PC-3 (cell line): ENCODE measurements around the gene EYS. TPM values are rescaled to one million over a fixed set of nuclear protein-coding genes. Genes with fewer than 3 reads are reported as not detected.

ENCODE experiments used
- ATAC-seq: fragments of 200-7000 bp; cut with Tn5 transposase; 2 replicates; pipeline ENCODE4 v1.9.1; 2020; ENCODE audit warnings: mild to moderate bottlenecking, moderate library complexity
- BruUV-seq: library from RNA; stranded (reverse); fragments of 400-500 nt; replicated peaks from 2 replicates; lab custom pipeline; 2021; lab: Mats Ljungman, UMichigan
- CTCF ChIA-PET: fragments of 300-600 bp; sonication (Branson Sonifier 250); formaldehyde crosslinking; loops from one replicate; lab custom pipeline; 2022; ENCODE audit warnings: antibody characterized with exemption; lab: Charles Lee
- POLR2A ChIA-PET: fragments of 300-600 bp; sonication (Branson Sonifier 250); formaldehyde crosslinking; loops from one replicate; lab custom pipeline; 2022; ENCODE audit warnings: antibody characterized with exemption; ENCODE audit not compliant: unreplicated experiment; lab: Charles Lee
- DNase-seq: peaks from one replicate; pipeline ENCODE4 v3.0.0-alpha.2; 2015
- H2AFZ ChIP-seq: fragments of 300-600 bp; sonication (generic); 2 replicates; pipeline ENCODE4 v1.6.0; 2016; ENCODE audit warnings: antibody characterized with exemption, low read length
- H3F3A ChIP-seq: fragments of 300-600 bp; sonication (generic); one replicate; pipeline ENCODE4 v1.6.0; 2017; ENCODE audit warnings: antibody characterized with exemption, low read length, control low read depth, mild to moderate bottlenecking; ENCODE audit not compliant: unreplicated experiment
- H3K27ac ChIP-seq: fragments of 300-600 bp; sonication (generic); 2 replicates; pipeline ENCODE4 v1.5.1; 2016; ENCODE audit warnings: mild to moderate bottlenecking, low read length
- H3K27me3 ChIP-seq: fragments of 300-600 bp; sonication (generic); 2 replicates; pipeline ENCODE4 v1.6.1; 2016; ENCODE audit warnings: low read length, mixed read lengths
- H3K36me3 ChIP-seq: fragments of 300-600 bp; sonication (generic); 2 replicates; pipeline ENCODE4 v1.6.1; 2016; ENCODE audit warnings: low read depth, mixed run types, low read length, mixed read lengths
- H3K4me1 ChIP-seq: fragments of 300-600 bp; sonication (generic); 2 replicates; pipeline ENCODE4 v1.5.1; 2016; ENCODE audit warnings: low read length; ENCODE audit not compliant: insufficient read depth
- H3K4me2 ChIP-seq: fragments of 300-600 bp; sonication (generic); 2 replicates; pipeline ENCODE4 v1.6.0; 2016; ENCODE audit warnings: low read length
- H3K4me3 ChIP-seq: fragments of 300-600 bp; sonication (generic); 2 replicates; pipeline ENCODE4 v1.5.1; 2016; ENCODE audit warnings: mild to moderate bottlenecking, low read length, mixed read lengths
- H3K79me2 ChIP-seq: fragments of 300-600 bp; sonication (generic); 2 replicates; pipeline ENCODE4 v1.6.1; 2017; ENCODE audit warnings: low read length, mixed read lengths
- H3K9ac ChIP-seq: fragments of 300-600 bp; sonication (generic); 2 replicates; pipeline ENCODE4 v1.6.0; 2016; ENCODE audit warnings: mild to moderate bottlenecking, low read length
- H3K9me2 ChIP-seq: fragments of 300-600 bp; sonication (generic); replicated peaks from 2 replicates; pipeline ENCODE4 v1.6.1; 2016; ENCODE audit warnings: mixed run types, low read length, mixed read lengths
- H3K9me3 ChIP-seq: fragments of 300-600 bp; sonication (generic); 2 replicates; pipeline ENCODE4 v1.6.1; 2016; ENCODE audit warnings: low read length, mixed read lengths
- H4K20me1 ChIP-seq: fragments of 300-600 bp; sonication (generic); 2 replicates; pipeline ENCODE4 v1.6.1; 2016; ENCODE audit warnings: low read length, mixed read lengths
- CTCF ChIP-seq: fragments of 300-600 bp; sonication (generic); conservative IDR thresholded peaks from 2 replicates; pipeline ENCODE4 v1.5.1; 2017; ENCODE audit warnings: antibody characterized with exemption, low read depth, mild to moderate bottlenecking, low read length
- EZH2 ChIP-seq: fragments of 300-600 bp; sonication (generic); IDR thresholded peaks from one replicate; pipeline ENCODE4 v1.6.1; 2017; ENCODE audit warnings: antibody characterized with exemption, mild to moderate bottlenecking, low read length; ENCODE audit not compliant: unreplicated experiment
- EZH2phosphoT487 ChIP-seq: fragments of 300-600 bp; sonication (generic); IDR thresholded peaks from 2 replicates; pipeline ENCODE4 v1.6.1; 2018; ENCODE audit warnings: mild to moderate bottlenecking, antibody characterized with exemption, low read length, borderline replicate concordance
- intact Hi-C: fragments of 100-400 bp; cut with micrococcal nuclease; formaldehyde crosslinking; loops from 2 replicates; pipeline ENCODE4 v1.9.0; 2023
- total RNA-seq: library from RNA; depleted of rRNA; stranded (reverse); fragments of >200 nt; gene quantifications from 2 replicates; pipeline ENCODE4 v1.2.3, GENCODE V29; 2014

Gene EYS
- total RNA-seq, 1 experiment from 2014 or later: 0.07 TPM

GRCh38 chr6:65546894-65547293 is 160.1 kb downstream of the EYS start:
- H3K9me2 ChIP-seq: no peaks in the 10 kb centered on the region
- no peaks in the 10 kb centered on the region for H3K9me3 ChIP-seq
- CTCF ChIA-PET: no interaction called here
- POLR2A ChIA-PET: no interaction called here
- no peak overlapping the region for H3K4me2 ChIP-seq
- H3K79me2 ChIP-seq: no peaks in the 10 kb centered on the region
- no peak overlapping the region for H2AFZ ChIP-seq
- ATAC-seq: no peak
- no peaks in the 10 kb centered on the region for H3F3A ChIP-seq
- no peak for DNase-seq
- H4K20me1 ChIP-seq: no peaks in the 10 kb centered on the region
- no peaks in the 10 kb centered on the region for H3K27me3 ChIP-seq
- no peak overlapping the region for H3K4me3 ChIP-seq
- TF ChIP-seq CTCF (no peak), EZH2 (no peak), EZH2phosphoT487 (no peak)
- no peak overlapping the region for H3K27ac ChIP-seq
- no peaks in the 10 kb centered on the region for H3K36me3 ChIP-seq
- intact Hi-C loops: no loop called here
- BruUV-seq: no TSS peak
- H3K9ac ChIP-seq: no peak overlapping the region
- no peaks in the 10 kb centered on the region for H3K4me1 ChIP-seq

GRCh38 chr6:65545920-65546319 is 161.1 kb downstream of the EYS start:
- BruUV-seq: no TSS peak
- POLR2A ChIA-PET: no interaction called here
- no peak for DNase-seq

DNA sequence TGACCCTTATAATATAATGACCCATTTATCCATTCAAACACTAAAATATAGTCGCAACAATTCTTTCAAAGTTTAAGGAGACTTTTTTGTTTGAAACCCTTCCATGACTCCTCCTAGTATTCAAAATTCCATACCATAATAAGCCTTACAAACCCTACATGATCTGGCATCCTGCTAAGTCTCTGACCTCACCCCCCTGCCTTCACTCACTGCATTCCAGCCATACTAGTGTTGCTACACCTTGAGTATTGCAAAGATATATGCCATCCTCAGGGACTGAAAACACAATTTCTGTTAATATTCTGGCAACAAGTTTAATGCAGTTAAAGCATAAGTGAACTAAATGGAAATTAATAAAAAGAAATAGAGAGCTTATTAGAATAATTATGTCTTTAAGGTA is 168.4 kb downstream of the EYS start:
- ATAC-seq: no peak

More at GRCh38 chr6:65545920-65546319, 161.1 kb downstream of the EYS start:
- intact Hi-C loops: no loop called here
- H3K9me3 ChIP-seq: no peaks in the 10 kb centered on the region
- CTCF ChIA-PET: no interaction called here
- H4K20me1 ChIP-seq: no peaks in the 10 kb centered on the region
- no peaks in the 10 kb centered on the region for H3K4me1 ChIP-seq
- no peak overlapping the region for H3K4me2 ChIP-seq
- no peak overlapping the region for H3K27ac ChIP-seq
- no peaks in the 10 kb centered on the region for H3K79me2 ChIP-seq
- no peaks in the 10 kb centered on the region for H3F3A ChIP-seq
- no peak overlapping the region for H3K4me3 ChIP-seq
- H3K36me3 ChIP-seq: no peaks in the 10 kb centered on the region
- H2AFZ ChIP-seq: no peak overlapping the region
- H3K9ac ChIP-seq: no peak overlapping the region
- H3K27me3 ChIP-seq: no peaks in the 10 kb centered on the region
- ATAC-seq: no peak
- H3K9me2 ChIP-seq: no peaks in the 10 kb centered on the region
- TF ChIP-seq EZH2: no peak
- no peak for TF ChIP-seq CTCF

More for the DNA sequence above, 168.4 kb downstream of the EYS start:
- Histone ChIP-seq H4K20me1 (no peaks in the 10 kb centered on the region), H3K27me3 (no peaks in the 10 kb centered on the region), H3K4me3 (no peak overlapping the region), H3K36me3 (no peaks in the 10 kb centered on the region), H3K4me2 (no peak overlapping the region), H3K27ac (no peak overlapping the region), H2AFZ (no peak overlapping the region), H3K9ac (no peak overlapping the region), H3K4me1 (no peaks in the 10 kb centered on the region), H3F3A (no peaks in the 10 kb centered on the region), H3K9me2 (no peaks in the 10 kb centered on the region), H3K9me3 (no peaks in the 10 kb centered on the region), H3K79me2 (no peaks in the 10 kb centered on the region)
- BruUV-seq: no TSS peak
- TF ChIP-seq EZH2 (no peak), EZH2phosphoT487 (no peak), CTCF (no peak)
- ChIA-PET CTCF (no interaction called here), POLR2A (no interaction called here)
- DNase-seq: no peak
- intact Hi-C loops: no loop called here
